Cerebellar cortex (tissue), 1 donor: ENCODE data around the gene SMG7.
A peak's percentile ranks its signal among the peaks of the same experiment; 100 is the strongest.

Source experiments
- DNase-seq: peaks from one replicate; pipeline ENCODE4 v3.0.0-alpha.2; 2015; ENCODE audit warnings: low spot score

The SMG7 gene

GRCh38 chr1:183467687-183468086 lies 4.6 kb upstream of the SMG7 start:
- DNase-seq = no peak

- peak; percentile 86 for DNase-seq
Measured at GRCh38 chr1:183470147-183470960, 1.9 kb upstream of the SMG7 start.

- DNase-seq = peak; percentile 72
Measured at GRCh38 chr1:183470961-183471742, 1.1 kb upstream of the SMG7 start.

- peak; percentile 99 for DNase-seq
Measured at GRCh38 chr1:183471743-183472487, 384 bp upstream of the SMG7 start.

GRCh38 chr1:183473217-183473536 lies 878 bp downstream of the SMG7 start:
- no peak for DNase-seq

GRCh38 chr1:183476081-183476480 lies 3.8 kb downstream of the SMG7 start:
- DNase-seq = no peak

- no peak for DNase-seq
Measured at GRCh38 chr1:183477986-183478781, 5.9 kb downstream of the SMG7 start.

- DNase-seq = no peak
Measured at GRCh38 chr1:183480971-183481441, 8.7 kb downstream of the SMG7 start.

- DNase-seq = no peak
Measured at GRCh38 chr1:183483224-183483623, 10.9 kb downstream of the SMG7 start.

- no peak for DNase-seq
Measured at GRCh38 chr1:183484254-183484653, 12.0 kb downstream of the SMG7 start.

- DNase-seq = no peak
Measured at GRCh38 chr1:183484851-183485250, 12.6 kb downstream of the SMG7 start.

- DNase-seq = no peak
Measured at GRCh38 chr1:183487674-183488442, 15.6 kb downstream of the SMG7 start.

GRCh38 chr1:183490932-183491331 lies 18.6 kb downstream of the SMG7 start:
- DNase-seq = no peak

- no peak for DNase-seq
Measured at GRCh38 chr1:183493540-183494245, 21.4 kb downstream of the SMG7 start.

- DNase-seq = no peak
Measured at GRCh38 chr1:183495420-183495819, 23.1 kb downstream of the SMG7 start.

GRCh38 chr1:183497218-183497617 lies 24.9 kb downstream of the SMG7 start:
- DNase-seq = no peak

- no peak for DNase-seq
Measured at GRCh38 chr1:183498342-183498991, 26.2 kb downstream of the SMG7 start.

GRCh38 chr1:183505454-183506089 lies 33.3 kb downstream of the SMG7 start:
- DNase-seq = no peak

- DNase-seq = no peak
Measured at GRCh38 chr1:183506561-183506960, 34.3 kb downstream of the SMG7 start.
